HepG2 (cell line): ENCODE measurements around the gene OSBPL5. TPM values are rescaled to one million over a fixed set of nuclear protein-coding genes. Genes with fewer than 3 reads are reported as not detected.

Source experiments
- ATAC-seq: fragments of 200-7000 bp; cut with Tn5 transposase; 3 replicates; pipeline ENCODE4 v1.9.1; 2020; ENCODE audit warnings: mild to moderate bottlenecking, moderate library complexity
- BruUV-seq: library from RNA; stranded (reverse); fragments of 400-500 nt; replicated peaks from 2 replicates; lab custom pipeline; 2021; lab: Mats Ljungman, UMichigan
- CTCF ChIA-PET: fragments of 300-600 bp; formaldehyde crosslinking; extraction: SDS; loops from one replicate; lab custom pipeline; 2021; ENCODE audit warnings: low total read pairs, inconsistent platforms, low intra/inter-chr PET ratio; lab: Yijun Ruan, JAX
- POLR2A ChIA-PET: fragments of 350-600 bp; sonication (Branson Sonifier 250); formaldehyde crosslinking; loops from one replicate; lab custom pipeline; 2020; ENCODE audit warnings: antibody characterized with exemption, inconsistent platforms; lab: Yijun Ruan, JAX
- DNase-seq: peaks from one replicate; pipeline ENCODE4 v3.0.0-alpha.2; 2015; ENCODE audit warnings: low spot score
- FAIRE-seq: peaks from 3 replicates; lab custom pipeline; 2011; peaks lifted over from hg19 to GRCh38; lab: Jason Lieb, UNC
- H2AFZ ChIP-seq: one replicate; pipeline ENCODE4 v1.6.1; 2011; ENCODE audit warnings: low read length, inconsistent platforms
- H3K27ac ChIP-seq: fragments of 300-600 bp; 3 replicates; pipeline ENCODE4 v1.8.0; 2011; ENCODE audit warnings: mixed run types, mild to moderate bottlenecking, mixed read lengths, low read length, inconsistent platforms; ENCODE audit not compliant: insufficient read depth; ENCODE audit errors: extremely low read length
- H3K27me3 ChIP-seq, 2 experiments: fragments of 200-600 bp in 1 of 2; 2 replicates in 1 of 2; 3 replicates in 1 of 2; pipeline versions ENCODE4 v1.6.0 to v1.8.0; 2011; ENCODE audit warnings: low read length in 2 of 2, mild to moderate bottlenecking in 2 of 2, moderate library complexity in 2 of 2, inconsistent platforms in 1 of 2; ENCODE audit not compliant: insufficient read depth in 2 of 2, control insufficient read depth in 1 of 2
- H3K36me3 ChIP-seq, 2 experiments: fragments of 200-600 bp in 1 of 2; replicated peaks in 1 of 2; 2 replicates in 1 of 2; 3 replicates in 1 of 2; pipeline versions ENCODE4 v1.5.1 to v1.8.0; 2011; ENCODE audit warnings: low read length in 2 of 2, inconsistent platforms in 1 of 2; ENCODE audit not compliant: insufficient read depth in 2 of 2, control insufficient read depth in 1 of 2
- H3K4me1 ChIP-seq: 2 replicates; pipeline ENCODE4 v1.5.1; 2012; ENCODE audit warnings: low read length, inconsistent platforms; ENCODE audit not compliant: insufficient read depth
- H3K4me2 ChIP-seq: 2 replicates; pipeline ENCODE4 v1.6.0; 2011; ENCODE audit warnings: low read depth, low read length, inconsistent platforms
- H3K4me3 ChIP-seq, 3 experiments: fragments of 200-600 bp in 1 of 3; sonication (generic), shearing (Covaris generic) in 1 of 3; replicated peaks in 1 of 3; 2 replicates each; pipeline ENCODE4 v1.5.1; 2011 to 2016; ENCODE audit warnings: low read length in 3 of 3, inconsistent platforms in 2 of 3, low read depth in 2 of 3, mild to moderate bottlenecking in 2 of 3, control low read depth in 1 of 3, mixed read lengths in 1 of 3; ENCODE audit not compliant: insufficient read depth in 1 of 3
- H3K79me2 ChIP-seq: one replicate; pipeline ENCODE4 v1.6.1; 2011; ENCODE audit warnings: low read length, inconsistent platforms; ENCODE audit not compliant: insufficient read depth
- H3K9ac ChIP-seq: 2 replicates; pipeline ENCODE4 v1.6.0; 2011; ENCODE audit warnings: mild to moderate bottlenecking, low read depth, low read length, inconsistent platforms; ENCODE audit not compliant: insufficient read depth
- H3K9me3 ChIP-seq: 2 replicates; pipeline ENCODE4 v1.5.1; 2012; ENCODE audit warnings: mild to moderate bottlenecking, low read length
- H4K20me1 ChIP-seq: 2 replicates; pipeline ENCODE4 v1.6.0; 2011; ENCODE audit warnings: inconsistent platforms, mild to moderate bottlenecking, low read length, moderate library complexity; ENCODE audit not compliant: insufficient read depth
- CAMTA2 ChIP-seq: sonication (generic); formaldehyde crosslinking; IDR thresholded peaks from 2 replicates; pipeline ENCODE4 v1.4.0; 2020; ENCODE audit warnings: mild to moderate bottlenecking, missing genetic modification reagents, borderline replicate concordance
- MTF1 ChIP-seq: sonication (generic); formaldehyde crosslinking; IDR thresholded peaks from 2 replicates; pipeline ENCODE4 v1.5.0; 2020; ENCODE audit warnings: missing genetic modification reagents
- NR2C2 ChIP-seq: sonication (generic); formaldehyde crosslinking; IDR thresholded peaks from 2 replicates; pipeline ENCODE4 v1.4.0; 2020; ENCODE audit warnings: missing genetic modification reagents, mild to moderate bottlenecking, moderate library complexity, borderline replicate concordance
- RCOR2 ChIP-seq: IDR thresholded peaks from 2 replicates; pipeline ENCODE4 v1.6.1; 2016; ENCODE audit warnings: missing biosample characterization, missing genetic modification reagents
- SETDB1 ChIP-seq: sonication (generic); formaldehyde crosslinking; IDR thresholded peaks from 2 replicates; pipeline ENCODE4 v1.5.1; 2020; ENCODE audit warnings: missing genetic modification reagents, mild to moderate bottlenecking, borderline replicate concordance
- ZC3H13 ChIP-seq: sonication (generic); formaldehyde crosslinking; IDR thresholded peaks from 2 replicates; pipeline ENCODE4 v1.8.1; 2023; ENCODE audit warnings: mild to moderate bottlenecking, missing genetic modification reagents, moderate library complexity
- ZKSCAN1 ChIP-seq: fragments of 150-350 bp; IDR thresholded peaks from 2 replicates; pipeline ENCODE4 v1.6.1; 2014; ENCODE audit warnings: low read length
- ZNF615 ChIP-seq: sonication (generic); formaldehyde crosslinking; IDR thresholded peaks from 2 replicates; pipeline ENCODE4 v1.5.0; 2020; ENCODE audit warnings: mild to moderate bottlenecking, missing genetic modification reagents, borderline replicate concordance
- ZSCAN29 ChIP-seq: sonication (generic); formaldehyde crosslinking; conservative IDR thresholded peaks from 2 replicates; pipeline ENCODE4 v1.4.0; 2020; ENCODE audit warnings: mild to moderate bottlenecking, missing genetic modification reagents
- WGBS: methylation state at CpG from one replicate; pipeline ENCODE4 v1.1.6; 2017; ENCODE audit warnings: low lambda C conversion rate; 5-methylcytosine and 5-hydroxymethylcytosine counted together
- in situ Hi-C: cut with HindIII; loops from 2 replicates; pipeline ENCODE4 v1.10.0; 2017; ENCODE audit warnings: low pct_unique_long_range_greater_than_20kb; ENCODE audit not compliant: extremely low pct_ligation_motif_present
- intact Hi-C: fragments of 100-400 bp; cut with micrococcal nuclease; formaldehyde crosslinking; loops from one replicate; pipeline ENCODE4 v1.10.0; 2022; ENCODE audit not compliant: unreplicated experiment
- polyA plus RNA-seq, 8 experiments: library from polyadenylated mRNA; depleted of rRNA in 3 of 8; stranded (reverse) in 7 of 8; unstranded in 1 of 8; fragments of >200 nt; fragmentation: Illumina TruSeq in 4 of 8; extraction: Trizol in 4 of 8; gene quantifications; 2 replicates each; pipeline versions ENCODE4 v1.2.1 to v1.2.3, GENCODE V29; 2011 to 2016; ENCODE audit warnings: low read depth in 4 of 8, missing spikeins in 1 of 8, mixed read lengths in 1 of 8; ENCODE audit not compliant: insufficient read depth in 1 of 8
- total RNA-seq, 5 experiments: library from RNA; depleted of rRNA; stranded (reverse); fragments of >200 nt; fragmentation: Illumina TruSeq; extraction: Trizol; gene quantifications; 2 replicates each; pipeline ENCODE4 v1.2.3, GENCODE V29; 2016; ENCODE audit warnings: low read depth in 1 of 5
- TF ChIP-seq, protein P1 (sequence below): sonication (generic); formaldehyde crosslinking; IDR thresholded peaks from 2 replicates; pipeline ENCODE4 v1.8.1; 2023; ENCODE audit warnings: mild to moderate bottlenecking, missing genetic modification reagents
- TF ChIP-seq, protein P2 (sequence below): IDR thresholded peaks from 2 replicates; pipeline ENCODE4 v1.6.1; 2018; ENCODE audit warnings: missing genetic modification reagents, mild to moderate bottlenecking, missing compliant biosample characterization
- TF ChIP-seq, protein P3 (sequence below): IDR thresholded peaks from 2 replicates; pipeline ENCODE4 v1.6.1; 2016; ENCODE audit warnings: mild to moderate bottlenecking
- TF ChIP-seq, protein P4 (sequence below): sonication (generic); formaldehyde crosslinking; IDR thresholded peaks from 2 replicates; pipeline ENCODE4 v1.4.0; 2020; ENCODE audit warnings: missing genetic modification reagents, borderline replicate concordance

Gene OSBPL5
- total and polyA plus RNA-seq, 2 of the 13 experiments (the other 11 are each of a cell fraction or from before 2014, with no cell fraction given), result not detected

DNA sequence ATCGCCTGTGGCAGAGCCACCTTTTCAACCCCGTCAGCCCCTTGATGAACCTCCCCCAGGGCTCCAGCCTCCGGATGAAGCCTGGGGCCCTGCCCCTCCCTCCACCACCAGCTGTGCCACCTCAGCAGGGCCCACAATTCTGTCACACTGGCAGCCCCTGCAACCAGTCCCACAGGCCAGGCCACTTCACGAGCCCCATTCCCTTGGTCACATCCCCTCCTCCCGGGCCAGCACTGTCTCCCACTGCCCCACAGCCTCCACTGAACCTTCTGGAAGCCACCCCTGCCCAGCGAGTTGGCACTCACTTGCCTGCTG lies 19.9 kb downstream of the OSBPL5 start:
- WGBS, result 21% methylated on average over 3 of the region's 6 CpGs
- BruUV-seq, result no TSS peak
- Histone ChIP-seq H3K79me2 (no peaks in the 10 kb centered on the region), H3K27me3 (peaks cover 28 to 77% of the 10 kb centered on the region in 2 experiments), H3K36me3 (no peaks in the 10 kb centered on the region), H2AFZ (no peak overlapping the region), H3K4me2 (no peak overlapping the region), H3K4me3 (no peak overlapping the region), H3K27ac (no peak overlapping the region), H4K20me1 (0 out of 2 replicates have a peak, but pooled peaks cover 2% of the 10 kb centered on the region), H3K4me1 (no peaks in the 10 kb centered on the region), H3K9ac (no peak overlapping the region), H3K9me3 (no peaks in the 10 kb centered on the region)
- CTCF ChIA-PET, result no interaction called here
- in situ Hi-C loops (no loop called here), intact Hi-C loops (no loop called here)
- POLR2A ChIA-PET, result no interaction called here
- FAIRE-seq, result no peak
- no peak for ATAC-seq
- DNase-seq, result no peak
- TF ChIP-seq CAMTA2 (CRISPR knock-in tag) (no peak), ZC3H13 (CRISPR knock-in tag) (no peak), ZSCAN29 (no peak), MTF1 (CRISPR knock-in tag) (no peak), ZKSCAN1 (no peak), ZNF615 (CRISPR knock-in tag) (no peak), RCOR2 (CRISPR knock-in tag) (no peak), NR2C2 (CRISPR knock-in tag) (no peak), SETDB1 (CRISPR knock-in tag) (no peak)
- TF ChIP-seq, protein P1, sequence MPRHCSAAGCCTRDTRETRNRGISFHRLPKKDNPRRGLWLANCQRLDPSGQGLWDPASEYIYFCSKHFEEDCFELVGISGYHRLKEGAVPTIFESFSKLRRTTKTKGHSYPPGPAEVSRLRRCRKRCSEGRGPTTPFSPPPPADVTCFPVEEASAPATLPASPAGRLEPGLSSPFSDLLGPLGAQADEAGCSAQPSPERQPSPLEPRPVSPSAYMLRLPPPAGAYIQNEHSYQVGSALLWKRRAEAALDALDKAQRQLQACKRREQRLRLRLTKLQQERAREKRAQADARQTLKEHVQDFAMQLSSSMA (CRISPR knock-in tag), result no peak
- TF ChIP-seq, protein P2, sequence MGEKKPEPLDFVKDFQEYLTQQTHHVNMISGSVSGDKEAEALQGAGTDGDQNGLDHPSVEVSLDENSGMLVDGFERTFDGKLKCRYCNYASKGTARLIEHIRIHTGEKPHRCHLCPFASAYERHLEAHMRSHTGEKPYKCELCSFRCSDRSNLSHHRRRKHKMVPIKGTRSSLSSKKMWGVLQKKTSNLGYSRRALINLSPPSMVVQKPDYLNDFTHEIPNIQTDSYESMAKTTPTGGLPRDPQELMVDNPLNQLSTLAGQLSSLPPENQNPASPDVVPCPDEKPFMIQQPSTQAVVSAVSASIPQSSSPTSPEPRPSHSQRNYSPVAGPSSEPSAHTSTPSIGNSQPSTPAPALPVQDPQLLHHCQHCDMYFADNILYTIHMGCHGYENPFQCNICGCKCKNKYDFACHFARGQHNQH (CRISPR knock-in tag), result no peak
- TF ChIP-seq, protein P3, sequence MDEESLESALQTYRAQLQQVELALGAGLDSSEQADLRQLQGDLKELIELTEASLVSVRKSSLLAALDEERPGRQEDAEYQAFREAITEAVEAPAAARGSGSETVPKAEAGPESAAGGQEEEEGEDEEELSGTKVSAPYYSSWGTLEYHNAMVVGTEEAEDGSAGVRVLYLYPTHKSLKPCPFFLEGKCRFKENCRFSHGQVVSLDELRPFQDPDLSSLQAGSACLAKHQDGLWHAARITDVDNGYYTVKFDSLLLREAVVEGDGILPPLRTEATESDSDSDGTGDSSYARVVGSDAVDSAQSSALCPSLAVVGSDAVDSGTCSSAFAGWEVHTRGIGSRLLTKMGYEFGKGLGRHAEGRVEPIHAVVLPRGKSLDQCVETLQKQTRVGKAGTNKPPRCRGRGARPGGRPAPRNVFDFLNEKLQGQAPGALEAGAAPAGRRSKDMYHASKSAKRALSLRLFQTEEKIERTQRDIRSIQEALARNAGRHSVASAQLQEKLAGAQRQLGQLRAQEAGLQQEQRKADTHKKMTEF (CRISPR knock-in tag), result no peak
- TF ChIP-seq, protein P4, sequence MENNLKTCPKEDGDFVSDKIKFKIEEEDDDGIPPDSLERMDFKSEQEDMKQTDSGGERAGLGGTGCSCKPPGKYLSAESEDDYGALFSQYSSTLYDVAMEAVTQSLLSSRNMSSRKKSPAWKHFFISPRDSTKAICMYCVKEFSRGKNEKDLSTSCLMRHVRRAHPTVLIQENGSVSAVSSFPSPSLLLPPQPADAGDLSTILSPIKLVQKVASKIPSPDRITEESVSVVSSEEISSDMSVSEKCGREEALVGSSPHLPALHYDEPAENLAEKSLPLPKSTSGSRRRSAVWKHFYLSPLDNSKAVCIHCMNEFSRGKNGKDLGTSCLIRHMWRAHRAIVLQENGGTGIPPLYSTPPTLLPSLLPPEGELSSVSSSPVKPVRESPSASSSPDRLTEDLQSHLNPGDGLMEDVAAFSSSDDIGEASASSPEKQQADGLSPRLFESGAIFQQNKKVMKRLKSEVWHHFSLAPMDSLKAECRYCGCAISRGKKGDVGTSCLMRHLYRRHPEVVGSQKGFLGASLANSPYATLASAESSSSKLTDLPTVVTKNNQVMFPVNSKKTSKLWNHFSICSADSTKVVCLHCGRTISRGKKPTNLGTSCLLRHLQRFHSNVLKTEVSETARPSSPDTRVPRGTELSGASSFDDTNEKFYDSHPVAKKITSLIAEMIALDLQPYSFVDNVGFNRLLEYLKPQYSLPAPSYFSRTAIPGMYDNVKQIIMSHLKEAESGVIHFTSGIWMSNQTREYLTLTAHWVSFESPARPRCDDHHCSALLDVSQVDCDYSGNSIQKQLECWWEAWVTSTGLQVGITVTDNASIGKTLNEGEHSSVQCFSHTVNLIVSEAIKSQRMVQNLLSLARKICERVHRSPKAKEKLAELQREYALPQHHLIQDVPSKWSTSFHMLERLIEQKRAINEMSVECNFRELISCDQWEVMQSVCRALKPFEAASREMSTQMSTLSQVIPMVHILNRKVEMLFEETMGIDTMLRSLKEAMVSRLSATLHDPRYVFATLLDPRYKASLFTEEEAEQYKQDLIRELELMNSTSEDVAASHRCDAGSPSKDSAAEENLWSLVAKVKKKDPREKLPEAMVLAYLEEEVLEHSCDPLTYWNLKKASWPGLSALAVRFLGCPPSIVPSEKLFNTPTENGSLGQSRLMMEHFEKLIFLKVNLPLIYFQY (CRISPR knock-in tag), result no peak
